GM12878 (cell line): ENCODE results near the gene CAMK2A. TPM values are rescaled to one million over a fixed set of nuclear protein-coding genes. Genes with fewer than 3 reads are reported as not detected.

Experiments used
- ATAC-seq: fragments of 200-7000 bp; cut with Tn5 transposase; 3 replicates; pipeline ENCODE4 v1.9.1; 2020; ENCODE audit warnings: mild to moderate bottlenecking, moderate library complexity
- BruUV-seq: library from RNA; stranded (reverse); fragments of 400-500 nt; replicated peaks from 2 replicates; lab custom pipeline; 2021; lab: Mats Ljungman, UMichigan
- CTCF ChIA-PET: fragments of 300-600 bp; sonication (Branson Sonifier 250); formaldehyde crosslinking; extraction: SDS; loops from one replicate; lab custom pipeline; 2021; ENCODE audit warnings: inconsistent platforms; lab: Yijun Ruan, JAX
- POLR2A ChIA-PET: fragments of 350-600 bp; formaldehyde crosslinking; extraction: SDS; loops from one replicate; lab custom pipeline; 2021; ENCODE audit warnings: inconsistent platforms; lab: Charles Lee
- RAD21 ChIA-PET: fragments of 300-600 bp; sonication (Branson Sonifier 250); formaldehyde crosslinking; loops from one replicate; lab custom pipeline; 2023; ENCODE audit warnings: antibody characterized with exemption; ENCODE audit not compliant: unreplicated experiment; lab: Charles Lee
- SMC1A ChIA-PET: fragments of 300-600 bp; sonication (Branson Sonifier 250); formaldehyde crosslinking; loops from one replicate; lab custom pipeline; 2023; ENCODE audit not compliant: unreplicated experiment, uncharacterized antibody; lab: Charles Lee
- DNase-seq: peaks from one replicate; pipeline ENCODE4 v3.0.0-alpha.2; 2011; ENCODE audit warnings: low read depth, low spot score
- FAIRE-seq: peaks from 3 replicates; lab custom pipeline; 2011; peaks lifted over from hg19 to GRCh38; lab: Jason Lieb, UNC
- H2AFZ ChIP-seq: 2 replicates; pipeline ENCODE4 v1.6.0; 2011; ENCODE audit warnings: low read depth, low read length, control low read depth; ENCODE audit not compliant: control insufficient read depth
- H3K27ac ChIP-seq: 2 replicates; pipeline ENCODE4 v1.5.1; 2011; ENCODE audit warnings: control low read depth; ENCODE audit not compliant: control insufficient read depth, insufficient read depth
- H3K27me3 ChIP-seq, 2 experiments: replicated peaks in 1 of 2; 2 replicates each; pipeline versions ENCODE4 v1.6.0 to v1.6.1; 2011; ENCODE audit warnings: low read length in 1 of 2; ENCODE audit not compliant: control insufficient read depth in 2 of 2, insufficient read depth in 2 of 2
- H3K36me3 ChIP-seq, 2 experiments: 2 replicates each; pipeline ENCODE4 v1.5.1; 2011; ENCODE audit warnings: low read length in 1 of 2; ENCODE audit not compliant: control insufficient read depth in 2 of 2, insufficient read depth in 2 of 2
- H3K4me1 ChIP-seq: 2 replicates; pipeline ENCODE4 v1.6.1; 2011; ENCODE audit warnings: mild to moderate bottlenecking, low read length, moderate library complexity, mixed read lengths; ENCODE audit not compliant: control insufficient read depth, insufficient read depth
- H3K4me2 ChIP-seq: 2 replicates; pipeline ENCODE4 v1.6.0; 2011; ENCODE audit warnings: control low read depth; ENCODE audit not compliant: control insufficient read depth, insufficient read depth
- H3K4me3 ChIP-seq: fragments of 200-600 bp; sonication (generic); 2 replicates; pipeline ENCODE4 v1.5.1; 2016
- H3K79me2 ChIP-seq: 2 replicates; pipeline ENCODE4 v1.6.0; 2011; ENCODE audit warnings: low read length; ENCODE audit not compliant: control insufficient read depth, insufficient read depth
- H3K9ac ChIP-seq: 2 replicates; pipeline ENCODE4 v1.8.0; 2011; ENCODE audit warnings: low read length, control low read depth, mixed read lengths; ENCODE audit not compliant: control insufficient read depth, insufficient read depth
- H3K9me3 ChIP-seq: replicated peaks from 3 replicates; pipeline ENCODE4 v1.5.1; 2011; ENCODE audit warnings: mild to moderate bottlenecking, low read length; ENCODE audit not compliant: control insufficient read depth, insufficient read depth
- H4K20me1 ChIP-seq: 2 replicates; pipeline ENCODE4 v1.6.0; 2011; ENCODE audit not compliant: control insufficient read depth, insufficient read depth
- CEBPB ChIP-seq, 2 experiments: fragments of 150-350 bp in 1 of 2; IDR thresholded peaks; 2 replicates each; pipeline ENCODE4 v1.6.1; 2012 to 2014; ENCODE audit warnings: low read depth in 2 of 2, low read length in 2 of 2, borderline replicate concordance in 1 of 2, inconsistent platforms in 1 of 2
- MYC ChIP-seq: IDR thresholded peaks from 2 replicates; pipeline ENCODE4 v1.6.1; 2011; ENCODE audit warnings: mild to moderate bottlenecking, low read length, moderate library complexity, inconsistent platforms; ENCODE audit not compliant: insufficient read depth, insufficient replicate concordance, insufficient read length, severe bottlenecking
- NFXL1 ChIP-seq: fragments of 450-650 bp; IDR thresholded peaks from 2 replicates; pipeline ENCODE4 v1.6.1; 2017; ENCODE audit warnings: antibody characterized with exemption, mild to moderate bottlenecking, borderline replicate concordance
- NFYB ChIP-seq: IDR thresholded peaks from 2 replicates; pipeline ENCODE4 v1.6.1; 2011; ENCODE audit warnings: low read depth, mild to moderate bottlenecking, low read length, improper control_type of control experiment, moderate library complexity; ENCODE audit not compliant: insufficient read depth
- NR2C2 ChIP-seq: IDR thresholded peaks from 2 replicates; pipeline ENCODE4 v1.6.1; 2011; ENCODE audit warnings: borderline replicate concordance, low read depth; ENCODE audit not compliant: control insufficient read depth, insufficient read length
- PKNOX1 ChIP-seq: fragments of 450-650 bp; IDR thresholded peaks from 2 replicates; pipeline ENCODE4 v1.6.1; 2016; ENCODE audit warnings: mild to moderate bottlenecking
- REST ChIP-seq: IDR thresholded peaks from 2 replicates; pipeline ENCODE4 v1.6.1; 2012; ENCODE audit warnings: mild to moderate bottlenecking, low read depth, low read length
- SUZ12 ChIP-seq: fragments of 200-600 bp; sonication (generic); IDR thresholded peaks from one replicate; pipeline ENCODE4 v1.6.1; 2018; ENCODE audit warnings: antibody characterized with exemption, mild to moderate bottlenecking; ENCODE audit not compliant: unreplicated experiment
- YBX1 ChIP-seq: fragments of 450-650 bp; IDR thresholded peaks from 2 replicates; pipeline ENCODE4 v1.6.1; 2016; ENCODE audit warnings: antibody characterized with exemption
- ZNF687 ChIP-seq: fragments of 450-650 bp; IDR thresholded peaks from 2 replicates; pipeline ENCODE4 v1.6.1; 2017; ENCODE audit warnings: mild to moderate bottlenecking, moderate library complexity
- WGBS: methylation state at CpG from one replicate; pipeline ENCODE4 v1.1.6; 2016; ENCODE audit warnings: low lambda C conversion rate; ENCODE audit not compliant: insufficient replicate concordance, insufficient coverage; ENCODE audit errors: missing lambda C conversion rate; 5-methylcytosine and 5-hydroxymethylcytosine counted together
- in situ Hi-C: fragments of 300-500 bp; cut with MboI; formaldehyde crosslinking; loops from 9 replicates; pipeline ENCODE4 v1.14.3; 2018; ENCODE audit warnings: mixed read lengths
- intact Hi-C: fragments of 100-400 bp; cut with micrococcal nuclease; formaldehyde crosslinking; loops from one replicate; pipeline ENCODE4 v1.14.2; 2022; ENCODE audit not compliant: unreplicated experiment
- polyA plus RNA-seq, 11 experiments: library from polyadenylated mRNA; depleted of rRNA in 4 of 11; unstranded in 6 of 11; stranded (reverse) in 5 of 11; fragments of >200 nt; fragmentation: Nextera tagmentation in 4 of 11; fragmentation: Illumina TruSeq in 1 of 11; extraction: Ambion mirVana in 4 of 11; extraction: Trizol in 1 of 11; gene quantifications; 1 replicate in 1 of 11; 2 replicates in 10 of 11; pipeline versions ENCODE4 v1.2.1 to v1.2.3, GENCODE V29; 2011 to 2016; ENCODE audit warnings: inconsistent platforms in 2 of 11, missing spikeins in 2 of 11, low read depth in 1 of 11
- total RNA-seq, 4 experiments: library from RNA; depleted of rRNA in 3 of 4; stranded (reverse); fragments of >200 nt in 3 of 4; fragmentation: Illumina TruSeq in 1 of 4; extraction: Trizol in 1 of 4; gene quantifications; 2 replicates each; pipeline versions ENCODE4 v1.2.1 to v1.2.3, GENCODE V29; 2013 to 2021
- TF ChIP-seq, protein P1 (sequence below): IDR thresholded peaks from 2 replicates; pipeline ENCODE4 v1.6.1; 2011; ENCODE audit warnings: borderline replicate concordance, low read depth, mild to moderate bottlenecking, moderate library complexity, low read length; ENCODE audit not compliant: insufficient read depth, poor library complexity, severe bottlenecking

Gene CAMK2A
- total and polyA plus RNA-seq, 10 of the 15 experiments (the other 5 are each of a cell fraction or from before 2014, with no cell fraction given) = 0.11 TPM; not detected in 9

DNA sequence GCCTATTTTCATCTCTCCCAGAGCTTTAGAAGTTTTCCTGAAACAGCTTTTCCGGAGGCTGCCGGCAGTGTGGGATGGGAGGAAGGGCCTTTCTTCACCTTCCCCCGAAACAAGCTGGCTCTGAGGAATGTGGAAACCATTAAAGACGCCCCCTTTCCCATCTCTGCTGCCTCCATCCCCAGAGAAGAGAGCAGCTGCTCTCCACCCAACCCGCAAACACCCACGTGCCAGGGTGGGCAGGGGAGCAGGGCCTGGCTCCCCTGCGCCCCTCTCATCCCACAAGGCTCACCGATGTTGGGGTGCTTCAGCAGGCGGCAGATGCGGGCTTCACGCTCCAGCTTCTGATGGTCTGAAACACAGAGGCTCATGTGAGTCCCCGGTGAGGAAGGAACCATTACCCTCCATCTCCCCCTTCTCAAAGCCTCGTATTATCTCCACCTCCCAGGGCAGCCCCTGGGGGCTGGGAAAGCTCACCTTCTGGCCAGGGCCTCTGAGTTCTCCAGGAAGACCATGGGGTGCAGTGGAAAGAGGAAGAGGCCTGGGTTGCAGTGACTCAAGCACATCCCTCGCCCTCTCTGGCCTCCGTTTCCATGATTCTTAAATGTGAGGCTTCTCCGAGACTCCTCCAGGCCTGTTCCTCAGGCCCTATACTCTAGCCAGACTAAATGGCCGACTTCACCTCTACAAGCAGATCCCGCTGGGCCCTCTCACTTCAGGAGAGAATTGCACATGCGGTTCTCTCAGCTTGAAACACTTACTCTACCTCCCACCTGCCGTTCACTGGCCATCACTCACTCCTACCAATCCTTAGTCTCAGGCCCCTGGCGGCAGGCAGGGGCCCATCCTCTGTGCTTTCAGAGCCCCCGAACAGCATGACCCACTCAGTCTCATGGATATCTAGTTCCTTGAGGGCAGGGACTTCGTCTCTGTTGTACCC, 24.6 kb downstream of the CAMK2A start:
- H3K4me2 ChIP-seq = no peak overlapping the region
- ChIA-PET RAD21 (no interaction called here), POLR2A (no interaction called here), SMC1A (no interaction called here), CTCF (no interaction called here)
- in situ Hi-C loops (no loop called here), intact Hi-C loops (no loop called here)
- H3K36me3 ChIP-seq = no peaks in the 10 kb centered on the region
- H3K79me2 ChIP-seq = no peaks in the 10 kb centered on the region
- DNase-seq (no peak), FAIRE-seq (no peak), ATAC-seq (no peak)
- H3K27me3 ChIP-seq = no peaks in the 10 kb centered on the region; a peak in 1 of 4 replicates
- H3K27ac ChIP-seq = no peak overlapping the region
- no peaks in the 10 kb centered on the region for H4K20me1 ChIP-seq
- WGBS = 39% methylated on average over 22 of the region's 23 CpGs
- no peaks in the 10 kb centered on the region for H3K4me1 ChIP-seq
- no peaks in the 10 kb centered on the region for H3K9me3 ChIP-seq
- no TSS peak for BruUV-seq
- no peak overlapping the region for H3K4me3 ChIP-seq
- no peak overlapping the region for H2AFZ ChIP-seq
- H3K9ac ChIP-seq = no peak overlapping the region
- TF ChIP-seq, protein P1, sequence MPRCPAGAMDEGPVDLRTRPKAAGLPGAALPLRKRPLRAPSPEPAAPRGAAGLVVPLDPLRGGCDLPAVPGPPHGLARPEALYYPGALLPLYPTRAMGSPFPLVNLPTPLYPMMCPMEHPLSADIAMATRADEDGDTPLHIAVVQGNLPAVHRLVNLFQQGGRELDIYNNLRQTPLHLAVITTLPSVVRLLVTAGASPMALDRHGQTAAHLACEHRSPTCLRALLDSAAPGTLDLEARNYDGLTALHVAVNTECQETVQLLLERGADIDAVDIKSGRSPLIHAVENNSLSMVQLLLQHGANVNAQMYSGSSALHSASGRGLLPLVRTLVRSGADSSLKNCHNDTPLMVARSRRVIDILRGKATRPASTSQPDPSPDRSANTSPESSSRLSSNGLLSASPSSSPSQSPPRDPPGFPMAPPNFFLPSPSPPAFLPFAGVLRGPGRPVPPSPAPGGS = no peak
- TF ChIP-seq NFXL1 (no peak), SUZ12 (no peak), MYC (no peak), NFYB (no peak), PKNOX1 (no peak), REST (no peak), YBX1 (no peak), CEBPB (IDR thresholded peaks at IDR 0.05; ENCODE audit: borderline replicate concordance in 1 of 2, low read depth in 2 of 2, low read length in 2 of 2) (no peak), NR2C2 (no peak), ZNF687 (no peak)
